Breast epithelium (tissue), 4 donors: ENCODE results near the gene TNNT2. TPM values are rescaled to one million over a fixed set of nuclear protein-coding genes. Genes with fewer than 3 reads are reported as not detected.
A peak's percentile ranks its signal among the peaks of the same experiment; 100 is the strongest.

ENCODE experiments used
- DNase-seq, 2 donors: peaks; one replicate each; pipeline ENCODE4 v3.0.0-alpha.2; 2019; ENCODE audit warnings: low spot score in 2 of 2
- H3K27ac ChIP-seq, 2 donors: fragments of 200-600 bp; sonication (generic) in 1 of 2; one replicate each; pipeline ENCODE4 v1.5.1; 2016 to 2019; ENCODE audit warnings: mild to moderate bottlenecking in 1 of 2
- H3K27me3 ChIP-seq, 2 donors: fragments of 200-600 bp; sonication (generic) in 1 of 2; one replicate each; pipeline versions ENCODE4 v1.5.1 to v1.6.0; 2017 to 2019; ENCODE audit warnings: control low read depth in 1 of 2, mild to moderate bottlenecking in 1 of 2
- H3K36me3 ChIP-seq: fragments of 200-600 bp; one replicate; pipeline ENCODE4 v1.5.1; 2019
- H3K4me1 ChIP-seq, 2 donors: fragments of 200-600 bp; sonication (generic); one replicate each; pipeline ENCODE4 v1.5.1; 2016 to 2019; ENCODE audit warnings: control low read depth in 1 of 2
- H3K4me3 ChIP-seq, 3 donors: fragments of 200-600 bp; sonication (generic); 1 replicate in 2 of 3; 2 replicates in 1 of 3; pipeline ENCODE4 v1.5.1; 2016 to 2019; ENCODE audit warnings: mild to moderate bottlenecking in 3 of 3, moderate library complexity in 2 of 3
- H3K9me3 ChIP-seq, 2 donors: fragments of 200-600 bp; sonication (generic) in 1 of 2; one replicate each; pipeline ENCODE4 v1.5.1; 2016 to 2019; ENCODE audit warnings: control low read depth in 1 of 2
- CTCF ChIP-seq, 3 donors: fragments of 450-650 bp; IDR thresholded peaks; one replicate each; pipeline ENCODE4 v1.5.1; 2016 to 2017; ENCODE audit warnings: antibody characterized with exemption in 3 of 3, mild to moderate bottlenecking in 3 of 3, moderate library complexity in 3 of 3
- POLR2A ChIP-seq: fragments of 450-650 bp; IDR thresholded peaks from one replicate; pipeline ENCODE4 v1.6.1; 2016; ENCODE audit warnings: antibody characterized with exemption, mild to moderate bottlenecking, moderate library complexity
- POLR2AphosphoS5 ChIP-seq, 3 donors: sonication (generic); formaldehyde crosslinking; IDR thresholded peaks; one replicate each; pipeline ENCODE4 v1.6.1; 2017; ENCODE audit warnings: antibody characterized with exemption in 3 of 3
- intact Hi-C: fragments of 100-400 bp; cut with DNase I; formaldehyde crosslinking; loops from one replicate; pipeline ENCODE4 v1.15.1; 2023; ENCODE audit warnings: low total_unique reads
- total RNA-seq, 3 donors: library from RNA; depleted of rRNA; stranded (reverse); fragments of >200 nt; gene quantifications; one replicate each; pipeline ENCODE4 v1.1.0, GENCODE V29; 2016

TNNT2 gene
- total RNA-seq, 3 donors from 2014 or later, result 1.3 to 2.6 TPM; not detected in 1

GRCh38 chr1:201365251-201365650 lies 12.2 kb downstream of the TNNT2 start:
- no peak overlapping the region for H3K4me3 ChIP-seq
- intact Hi-C loops, result no loop called here
- no peak for TF ChIP-seq POLR2AphosphoS5 (IDR thresholded peaks at IDR 0.05)
- no peak for TF ChIP-seq POLR2A

GRCh38 chr1:201364808-201365105 lies 12.7 kb downstream of the TNNT2 start:
- no peaks in the 10 kb centered on the region for H3K9me3 ChIP-seq
- H3K4me3 ChIP-seq, result no peak overlapping the region
- no peaks in the 10 kb centered on the region for H3K4me1 ChIP-seq
- H3K27ac ChIP-seq, result no peak overlapping the region
- H3K36me3 ChIP-seq, result no peaks in the 10 kb centered on the region
- TF ChIP-seq POLR2AphosphoS5 (IDR thresholded peaks at IDR 0.05) (no peak), CTCF (IDR thresholded peaks at IDR 0.05) (no peak), POLR2A (no peak)
- H3K27me3 ChIP-seq, result no peaks in the 10 kb centered on the region
- no peak for DNase-seq
- intact Hi-C loops, result loop anchor here (5.0 kb wide), 1 partner anchor 112 kb away; no protein-coding TSS in a partner anchor

More at GRCh38 chr1:201365251-201365650, 12.2 kb downstream of the TNNT2 start:
- Histone ChIP-seq H3K9me3 (no peaks in the 10 kb centered on the region), H3K27me3 (no peaks in the 10 kb centered on the region), H3K36me3 (no peaks in the 10 kb centered on the region), H3K27ac (no peak overlapping the region), H3K4me1 (no peaks in the 10 kb centered on the region)
- no peak for DNase-seq

- Histone ChIP-seq H3K9me3 (no peaks in the 10 kb centered on the region), H3K36me3 (no peaks in the 10 kb centered on the region), H3K4me1 (no peaks in the 10 kb centered on the region), H3K27me3 (no peaks in the 10 kb centered on the region), H3K27ac (no peak overlapping the region), H3K4me3 (no peak overlapping the region)
- intact Hi-C loops, result loop anchor here (5.0 kb wide), 1 partner anchor 111 kb away; no protein-coding TSS in a partner anchor
- no peak for DNase-seq
- no peak for TF ChIP-seq POLR2AphosphoS5 (IDR thresholded peaks at IDR 0.05)
- TF ChIP-seq POLR2A, result no peak
- no peak for TF ChIP-seq CTCF (IDR thresholded peaks at IDR 0.05)
Observed at GRCh38 chr1:201363467-201363866, 14.0 kb downstream of the TNNT2 start.

- no peaks in the 10 kb centered on the region for H3K4me1 ChIP-seq
- DNase-seq, result no peak
- intact Hi-C loops, result loop anchor here (5.0 kb wide), 1 partner anchor 111 kb away; no protein-coding TSS in a partner anchor
- no peak overlapping the region for H3K27ac ChIP-seq
- no peak for TF ChIP-seq POLR2A
- TF ChIP-seq CTCF (IDR thresholded peaks at IDR 0.05), result no peak
- TF ChIP-seq POLR2AphosphoS5 (IDR thresholded peaks at IDR 0.05), result no peak
- H3K4me3 ChIP-seq, result no peak overlapping the region
- H3K36me3 ChIP-seq, result no peaks in the 10 kb centered on the region
- H3K27me3 ChIP-seq, result no peaks in the 10 kb centered on the region
- no peaks in the 10 kb centered on the region for H3K9me3 ChIP-seq
Observed at GRCh38 chr1:201362906-201363305, 14.6 kb downstream of the TNNT2 start.

GRCh38 chr1:201361652-201362504 lies 15.6 kb downstream of the TNNT2 start:
- H3K36me3 ChIP-seq, result no peaks in the 10 kb centered on the region
- no peak for TF ChIP-seq POLR2A
- no peak for TF ChIP-seq POLR2AphosphoS5 (IDR thresholded peaks at IDR 0.05)
- peak; percentile 82 to 94 (median 85) for TF ChIP-seq CTCF (IDR thresholded peaks at IDR 0.05)

More at GRCh38 chr1:201361652-201362504, 15.6 kb downstream of the TNNT2 start:
- Histone ChIP-seq H3K27me3 (no peaks in the 10 kb centered on the region), H3K27ac (no peak overlapping the region), H3K9me3 (no peaks in the 10 kb centered on the region), H3K4me3 (no peak overlapping the region), H3K4me1 (no peaks in the 10 kb centered on the region)
- DNase-seq, result no peak
- intact Hi-C loops, result loop anchor here (5.0 kb wide), 1 partner anchor 110 kb away; no protein-coding TSS in a partner anchor
